ENCODE data around the gene TBC1D5. TPM values are rescaled to one million over a fixed set of nuclear protein-coding genes. Genes with fewer than 3 reads are reported as not detected.
"Not testable (repeated sequence)": the region's sequence is repeated elsewhere in the genome, so short reads cannot be mapped to it uniquely, and the experiment has no call there.

The TBC1D5 gene
- polyA plus RNA-seq, 1 experiment: 27.0 TPM

- Histone ChIP-seq H3K4me3 (ENCODE audit: low read depth, low read length) (no peak overlapping the region), H3K36me3 (ENCODE audit: control insufficient read depth, insufficient read depth, low read length) (no peaks in the 10 kb centered on the region; the same call in 1 of the 2 replicates), H3K27me3 (ENCODE audit: control insufficient read depth, insufficient read depth, low read length) (no peaks in the 10 kb centered on the region)
- no peak for TF ChIP-seq CTCF (IDR thresholded peaks at IDR 0.05; ENCODE audit: insufficient read depth, low read depth, low read length)
- DNase-seq (ENCODE audit: low read depth): no peak
- CTCF ChIA-PET: no interaction called here
- POLR2A ChIA-PET: no interaction called here
These were observed 117.3 kb downstream of the TBC1D5 start for GRCh38 chr3:17625133-17625532.

GRCh38 chr3:17623464-17623863 is 119.0 kb downstream of the TBC1D5 start:
- TF ChIP-seq CTCF (IDR thresholded peaks at IDR 0.05; ENCODE audit: insufficient read depth, low read depth, low read length): no peak

GRCh38 chr3:17619968-17620367 is 122.5 kb downstream of the TBC1D5 start:
- no peak for DNase-seq (ENCODE audit: low read depth)
- H3K36me3 ChIP-seq (ENCODE audit: control insufficient read depth, insufficient read depth, low read length): no peaks in the 10 kb centered on the region; the same call in 1 of the 2 replicates
- H3K4me3 ChIP-seq (ENCODE audit: low read depth, low read length): no peak overlapping the region
- CTCF ChIA-PET: interaction anchor here (0.7 kb wide), 1 partner anchor 35 kb away, joined by 3 read pairs; no protein-coding TSS in a partner anchor
- no peak for TF ChIP-seq CTCF (IDR thresholded peaks at IDR 0.05; ENCODE audit: insufficient read depth, low read depth, low read length)
- no peaks in the 10 kb centered on the region for H3K27me3 ChIP-seq (ENCODE audit: control insufficient read depth, insufficient read depth, low read length)
- POLR2A ChIA-PET: no interaction called here

More at GRCh38 chr3:17623464-17623863, 119.0 kb downstream of the TBC1D5 start:
- DNase-seq (ENCODE audit: low read depth): no peak
- no peak overlapping the region for H3K4me3 ChIP-seq (ENCODE audit: low read depth, low read length)
- ChIA-PET POLR2A (no interaction called here), CTCF (no interaction called here)
- H3K36me3 ChIP-seq (ENCODE audit: control insufficient read depth, insufficient read depth, low read length): no peaks in the 10 kb centered on the region; the same call in 1 of the 2 replicates
- H3K27me3 ChIP-seq (ENCODE audit: control insufficient read depth, insufficient read depth, low read length): no peaks in the 10 kb centered on the region

- CTCF ChIA-PET; H3K27me3 ChIP-seq (ENCODE audit: control insufficient read depth, insufficient read depth, low read length); H3K36me3 ChIP-seq (ENCODE audit: control insufficient read depth, insufficient read depth, low read length); POLR2A ChIA-PET; DNase-seq (ENCODE audit: low read depth); H3K4me3 ChIP-seq (ENCODE audit: low read depth, low read length): not testable (repeated sequence)
These were observed 129.4 kb downstream of the TBC1D5 start for GRCh38 chr3:17613017-17613416.

- POLR2A ChIA-PET: no interaction called here
- no peaks in the 10 kb centered on the region for H3K36me3 ChIP-seq (ENCODE audit: control insufficient read depth, insufficient read depth, low read length)
- DNase-seq (ENCODE audit: low read depth): no peak
- TF ChIP-seq CTCF (IDR thresholded peaks at IDR 0.05; ENCODE audit: insufficient read depth, low read depth, low read length): no peak
- CTCF ChIA-PET: no interaction called here
- no peaks in the 10 kb centered on the region for H3K27me3 ChIP-seq (ENCODE audit: control insufficient read depth, insufficient read depth, low read length)
- no peak overlapping the region for H3K4me3 ChIP-seq (ENCODE audit: low read depth, low read length)
These were observed 134.5 kb downstream of the TBC1D5 start for GRCh38 chr3:17607905-17608304.

- TF ChIP-seq CTCF (IDR thresholded peaks at IDR 0.05; ENCODE audit: insufficient read depth, low read depth, low read length): no peak
These were observed 136.5 kb downstream of the TBC1D5 start for GRCh38 chr3:17605934-17606333.

More at GRCh38 chr3:17605934-17606333, 136.5 kb downstream of the TBC1D5 start:
- ChIA-PET CTCF (no interaction called here), POLR2A (no interaction called here)
- Histone ChIP-seq H3K4me3 (ENCODE audit: low read depth, low read length) (no peak overlapping the region), H3K36me3 (ENCODE audit: control insufficient read depth, insufficient read depth, low read length) (no peaks in the 10 kb centered on the region), H3K27me3 (ENCODE audit: control insufficient read depth, insufficient read depth, low read length) (no peaks in the 10 kb centered on the region)
- DNase-seq (ENCODE audit: low read depth): no peak
